GM23338 (cell line): ENCODE results near the gene SULT1A1.
"Not testable (repeated sequence)": the region's sequence is repeated elsewhere in the genome, so short reads cannot be mapped to it uniquely, and the experiment has no call there.

Experiments
- POLR2AphosphoS5 ChIP-seq: IDR thresholded peaks from 2 replicates; pipeline ENCODE4 v1.6.1; 2016; ENCODE audit warnings: antibody characterized with exemption, low read depth
- STAT1 ChIP-seq: IDR thresholded peaks from one replicate; pipeline ENCODE4 v1.6.1; 2016; ENCODE audit warnings: antibody characterized with exemption; ENCODE audit not compliant: unreplicated experiment
- TF ChIP-seq, protein P1 (sequence below), 2 experiments: fragments of 200-600 bp in 1 of 2; sonication (generic) in 1 of 2; conservative IDR thresholded peaks; 2 replicates each; pipeline versions ENCODE4 v1.5.1 to v1.6.1; 2016 to 2017; ENCODE audit warnings: antibody characterized with exemption in 2 of 2, low read depth in 2 of 2, mild to moderate bottlenecking in 2 of 2, moderate library complexity in 1 of 2
- TF ChIP-seq, protein P2 (sequence below): IDR thresholded peaks from one replicate; pipeline ENCODE4 v1.6.1; 2018; ENCODE audit warnings: antibody characterized with exemption; ENCODE audit not compliant: unreplicated experiment

DNA sequence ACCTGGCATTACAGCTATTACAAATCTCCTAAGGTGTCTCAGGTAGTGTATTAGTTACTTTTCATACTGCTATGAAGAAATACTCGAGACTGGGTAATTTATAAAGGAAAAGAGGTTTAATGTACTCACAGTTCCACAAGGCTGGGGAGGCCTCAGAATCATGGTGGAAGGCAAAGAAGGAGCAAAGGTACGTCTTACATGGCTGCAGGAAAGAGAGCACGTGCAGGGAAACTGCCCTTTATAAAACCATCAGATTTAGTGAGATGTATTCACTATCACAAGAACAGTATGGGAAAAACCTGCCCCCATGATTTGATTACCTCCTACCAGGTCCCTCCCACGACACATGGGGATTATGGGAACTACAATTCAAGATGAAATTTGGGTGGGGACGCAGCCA, 21.1 kb upstream of the SULT1A1 start:
- TF ChIP-seq, protein P1, sequence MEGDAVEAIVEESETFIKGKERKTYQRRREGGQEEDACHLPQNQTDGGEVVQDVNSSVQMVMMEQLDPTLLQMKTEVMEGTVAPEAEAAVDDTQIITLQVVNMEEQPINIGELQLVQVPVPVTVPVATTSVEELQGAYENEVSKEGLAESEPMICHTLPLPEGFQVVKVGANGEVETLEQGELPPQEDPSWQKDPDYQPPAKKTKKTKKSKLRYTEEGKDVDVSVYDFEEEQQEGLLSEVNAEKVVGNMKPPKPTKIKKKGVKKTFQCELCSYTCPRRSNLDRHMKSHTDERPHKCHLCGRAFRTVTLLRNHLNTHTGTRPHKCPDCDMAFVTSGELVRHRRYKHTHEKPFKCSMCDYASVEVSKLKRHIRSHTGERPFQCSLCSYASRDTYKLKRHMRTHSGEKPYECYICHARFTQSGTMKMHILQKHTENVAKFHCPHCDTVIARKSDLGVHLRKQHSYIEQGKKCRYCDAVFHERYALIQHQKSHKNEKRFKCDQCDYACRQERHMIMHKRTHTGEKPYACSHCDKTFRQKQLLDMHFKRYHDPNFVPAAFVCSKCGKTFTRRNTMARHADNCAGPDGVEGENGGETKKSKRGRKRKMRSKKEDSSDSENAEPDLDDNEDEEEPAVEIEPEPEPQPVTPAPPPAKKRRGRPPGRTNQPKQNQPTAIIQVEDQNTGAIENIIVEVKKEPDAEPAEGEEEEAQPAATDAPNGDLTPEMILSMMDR (conservative IDR thresholded peaks at IDR 0.05; ENCODE audit: low read depth in 2 of 2), result not testable (repeated sequence)
- TF ChIP-seq POLR2AphosphoS5, STAT1: not testable (repeated sequence)
- TF ChIP-seq, protein P2, sequence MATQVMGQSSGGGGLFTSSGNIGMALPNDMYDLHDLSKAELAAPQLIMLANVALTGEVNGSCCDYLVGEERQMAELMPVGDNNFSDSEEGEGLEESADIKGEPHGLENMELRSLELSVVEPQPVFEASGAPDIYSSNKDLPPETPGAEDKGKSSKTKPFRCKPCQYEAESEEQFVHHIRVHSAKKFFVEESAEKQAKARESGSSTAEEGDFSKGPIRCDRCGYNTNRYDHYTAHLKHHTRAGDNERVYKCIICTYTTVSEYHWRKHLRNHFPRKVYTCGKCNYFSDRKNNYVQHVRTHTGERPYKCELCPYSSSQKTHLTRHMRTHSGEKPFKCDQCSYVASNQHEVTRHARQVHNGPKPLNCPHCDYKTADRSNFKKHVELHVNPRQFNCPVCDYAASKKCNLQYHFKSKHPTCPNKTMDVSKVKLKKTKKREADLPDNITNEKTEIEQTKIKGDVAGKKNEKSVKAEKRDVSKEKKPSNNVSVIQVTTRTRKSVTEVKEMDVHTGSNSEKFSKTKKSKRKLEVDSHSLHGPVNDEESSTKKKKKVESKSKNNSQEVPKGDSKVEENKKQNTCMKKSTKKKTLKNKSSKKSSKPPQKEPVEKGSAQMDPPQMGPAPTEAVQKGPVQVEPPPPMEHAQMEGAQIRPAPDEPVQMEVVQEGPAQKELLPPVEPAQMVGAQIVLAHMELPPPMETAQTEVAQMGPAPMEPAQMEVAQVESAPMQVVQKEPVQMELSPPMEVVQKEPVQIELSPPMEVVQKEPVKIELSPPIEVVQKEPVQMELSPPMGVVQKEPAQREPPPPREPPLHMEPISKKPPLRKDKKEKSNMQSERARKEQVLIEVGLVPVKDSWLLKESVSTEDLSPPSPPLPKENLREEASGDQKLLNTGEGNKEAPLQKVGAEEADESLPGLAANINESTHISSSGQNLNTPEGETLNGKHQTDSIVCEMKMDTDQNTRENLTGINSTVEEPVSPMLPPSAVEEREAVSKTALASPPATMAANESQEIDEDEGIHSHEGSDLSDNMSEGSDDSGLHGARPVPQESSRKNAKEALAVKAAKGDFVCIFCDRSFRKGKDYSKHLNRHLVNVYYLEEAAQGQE, result not testable (repeated sequence)
